Measurements from ENCODE around the gene PNPT1. TPM values are rescaled to one million over a fixed set of nuclear protein-coding genes. Genes with fewer than 3 reads are reported as not detected.

PNPT1 gene
- total and polyA plus RNA-seq, 9 of the 15 experiments (the other 6 are each of a cell fraction or from before 2014, with no cell fraction given) = 46.5 to 104 (median 62.7) TPM

DNA sequence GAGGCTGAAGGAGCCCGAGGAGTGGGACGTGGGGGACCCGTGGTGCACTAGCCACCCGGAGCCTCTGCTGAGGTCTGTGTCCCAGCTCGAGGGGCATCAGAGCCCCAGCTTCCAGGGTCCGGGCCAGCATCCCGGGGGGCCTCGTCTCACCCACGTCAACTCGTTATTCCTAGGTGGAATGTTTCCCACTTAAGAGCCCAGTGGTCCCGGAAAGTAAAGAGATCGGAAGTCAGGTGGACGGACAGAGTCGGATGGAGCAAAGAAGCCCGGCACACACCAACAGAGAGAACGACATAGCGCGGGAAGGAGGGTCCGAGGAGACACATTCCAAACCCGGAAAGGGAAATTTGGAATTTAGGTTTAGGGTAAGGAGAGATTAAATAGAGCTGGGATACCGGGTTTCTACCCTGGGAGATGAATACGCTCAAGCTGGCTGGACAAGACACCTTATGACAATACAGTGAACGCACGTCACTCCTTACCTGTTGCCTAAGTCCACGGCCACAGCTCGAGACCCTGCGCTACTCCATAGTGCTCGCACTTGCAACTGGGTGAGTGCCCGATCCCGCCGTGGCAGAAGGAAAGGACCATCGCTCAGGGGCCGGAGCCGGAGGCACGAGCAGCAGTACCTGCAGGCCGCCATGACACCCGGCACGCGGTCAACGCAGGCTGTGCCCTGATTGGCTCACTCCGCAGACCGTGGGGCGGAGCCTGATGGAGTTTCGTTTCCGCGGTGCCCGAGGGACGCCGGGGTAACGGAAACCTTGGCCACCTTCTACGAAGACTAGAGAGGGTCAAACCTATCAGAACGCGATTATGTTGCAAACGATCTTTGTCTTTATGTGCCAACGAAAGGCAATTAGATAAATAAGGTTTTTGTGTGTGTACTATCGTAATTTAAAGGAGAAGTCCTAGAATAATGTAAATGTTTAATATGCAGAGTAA lies at the start of gene PNPT1 (continued):
- TF ChIP-seq SIN3B (IDR thresholded peaks at IDR 0.05; ENCODE audit: low read depth) (peak; percentile 89), ZNF766 (CRISPR knock-in tag; conservative IDR thresholded peaks at IDR 0.05) (0 out of 2 replicates have a peak, but pooled peaks have one; percentile 48), HMG20A (CRISPR knock-in tag; conservative IDR thresholded peaks at IDR 0.05) (no peak), SAFB (IDR thresholded peaks at IDR 0.05; ENCODE audit: borderline replicate concordance, low read depth, low read length) (no peak), WHSC1 (IDR thresholded peaks at IDR 0.05; ENCODE audit: low read length) (no peak), DACH1 (IDR thresholded peaks at IDR 0.05; ENCODE audit: partially characterized antibody) (no peak), TAF15 (IDR thresholded peaks at IDR 0.05; ENCODE audit: low read depth, low read length) (no peak), HDGF (IDR thresholded peaks at IDR 0.05) (no peak), KLF6 (CRISPR knock-in tag; IDR thresholded peaks at IDR 0.05; ENCODE audit: borderline replicate concordance) (no peak), SREBF2 (CRISPR knock-in tag; IDR thresholded peaks at IDR 0.05) (no peak), ZNF75A (CRISPR knock-in tag; IDR thresholded peaks at IDR 0.05) (no peak), MED1 (CRISPR knock-in tag; IDR thresholded peaks at IDR 0.05; ENCODE audit: borderline replicate concordance) (no peak), RBM25 (IDR thresholded peaks at IDR 0.05; ENCODE audit: low read depth, low read length, severe bottlenecking) (no peak), MECOM (CRISPR knock-in tag; IDR thresholded peaks at IDR 0.05) (no peak), RFX7 (CRISPR knock-in tag; IDR thresholded peaks at IDR 0.05) (no peak), PHB (CRISPR knock-in tag; IDR thresholded peaks at IDR 0.05) (no peak), ATF1 (CRISPR knock-in tag; IDR thresholded peaks at IDR 0.05) (no peak), ATF1 (tag; IDR thresholded peaks at IDR 0.05) (peak; percentile 88)
- TF ChIP-seq, protein P1, sequence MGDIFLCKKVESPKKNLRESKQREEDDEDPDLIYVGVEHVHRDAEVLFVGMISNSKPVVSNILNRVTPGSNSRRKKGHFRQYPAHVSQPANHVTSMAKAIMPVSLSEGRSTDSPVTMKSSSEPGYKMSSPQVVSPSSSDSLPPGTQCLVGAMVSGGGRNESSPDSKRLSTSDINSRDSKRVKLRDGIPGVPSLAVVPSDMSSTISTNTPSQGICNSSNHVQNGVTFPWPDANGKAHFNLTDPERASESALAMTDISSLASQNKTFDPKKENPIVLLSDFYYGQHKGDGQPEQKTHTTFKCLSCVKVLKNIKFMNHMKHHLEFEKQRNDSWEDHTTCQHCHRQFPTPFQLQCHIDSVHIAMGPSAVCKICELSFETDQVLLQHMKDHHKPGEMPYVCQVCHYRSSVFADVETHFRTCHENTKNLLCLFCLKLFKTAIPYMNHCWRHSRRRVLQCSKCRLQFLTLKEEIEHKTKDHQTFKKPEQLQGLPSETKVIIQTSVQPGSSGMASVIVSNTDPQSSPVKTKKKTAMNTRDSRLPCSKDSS (IDR thresholded peaks at IDR 0.05; ENCODE audit: low read depth, partially characterized antibody) = no peak
- TF ChIP-seq, protein P2, sequence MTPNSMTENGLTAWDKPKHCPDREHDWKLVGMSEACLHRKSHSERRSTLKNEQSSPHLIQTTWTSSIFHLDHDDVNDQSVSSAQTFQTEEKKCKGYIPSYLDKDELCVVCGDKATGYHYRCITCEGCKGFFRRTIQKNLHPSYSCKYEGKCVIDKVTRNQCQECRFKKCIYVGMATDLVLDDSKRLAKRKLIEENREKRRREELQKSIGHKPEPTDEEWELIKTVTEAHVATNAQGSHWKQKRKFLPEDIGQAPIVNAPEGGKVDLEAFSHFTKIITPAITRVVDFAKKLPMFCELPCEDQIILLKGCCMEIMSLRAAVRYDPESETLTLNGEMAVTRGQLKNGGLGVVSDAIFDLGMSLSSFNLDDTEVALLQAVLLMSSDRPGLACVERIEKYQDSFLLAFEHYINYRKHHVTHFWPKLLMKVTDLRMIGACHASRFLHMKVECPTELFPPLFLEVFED (CRISPR knock-in tag; conservative IDR thresholded peaks at IDR 0.05) = no peak
- TF ChIP-seq, protein P3, sequence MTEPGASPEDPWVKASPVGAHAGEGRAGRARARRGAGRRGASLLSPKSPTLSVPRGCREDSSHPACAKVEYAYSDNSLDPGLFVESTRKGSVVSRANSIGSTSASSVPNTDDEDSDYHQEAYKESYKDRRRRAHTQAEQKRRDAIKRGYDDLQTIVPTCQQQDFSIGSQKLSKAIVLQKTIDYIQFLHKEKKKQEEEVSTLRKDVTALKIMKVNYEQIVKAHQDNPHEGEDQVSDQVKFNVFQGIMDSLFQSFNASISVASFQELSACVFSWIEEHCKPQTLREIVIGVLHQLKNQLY (CRISPR knock-in tag; conservative IDR thresholded peaks at IDR 0.05) = no peak
- TF ChIP-seq, protein P4, sequence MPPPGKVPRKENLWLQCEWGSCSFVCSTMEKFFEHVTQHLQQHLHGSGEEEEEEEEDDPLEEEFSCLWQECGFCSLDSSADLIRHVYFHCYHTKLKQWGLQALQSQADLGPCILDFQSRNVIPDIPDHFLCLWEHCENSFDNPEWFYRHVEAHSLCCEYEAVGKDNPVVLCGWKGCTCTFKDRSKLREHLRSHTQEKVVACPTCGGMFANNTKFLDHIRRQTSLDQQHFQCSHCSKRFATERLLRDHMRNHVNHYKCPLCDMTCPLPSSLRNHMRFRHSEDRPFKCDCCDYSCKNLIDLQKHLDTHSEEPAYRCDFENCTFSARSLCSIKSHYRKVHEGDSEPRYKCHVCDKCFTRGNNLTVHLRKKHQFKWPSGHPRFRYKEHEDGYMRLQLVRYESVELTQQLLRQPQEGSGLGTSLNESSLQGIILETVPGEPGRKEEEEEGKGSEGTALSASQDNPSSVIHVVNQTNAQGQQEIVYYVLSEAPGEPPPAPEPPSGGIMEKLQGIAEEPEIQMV (tag; conservative IDR thresholded peaks at IDR 0.05; ENCODE audit: low read depth) = no peak
- TF ChIP-seq, protein P5, sequence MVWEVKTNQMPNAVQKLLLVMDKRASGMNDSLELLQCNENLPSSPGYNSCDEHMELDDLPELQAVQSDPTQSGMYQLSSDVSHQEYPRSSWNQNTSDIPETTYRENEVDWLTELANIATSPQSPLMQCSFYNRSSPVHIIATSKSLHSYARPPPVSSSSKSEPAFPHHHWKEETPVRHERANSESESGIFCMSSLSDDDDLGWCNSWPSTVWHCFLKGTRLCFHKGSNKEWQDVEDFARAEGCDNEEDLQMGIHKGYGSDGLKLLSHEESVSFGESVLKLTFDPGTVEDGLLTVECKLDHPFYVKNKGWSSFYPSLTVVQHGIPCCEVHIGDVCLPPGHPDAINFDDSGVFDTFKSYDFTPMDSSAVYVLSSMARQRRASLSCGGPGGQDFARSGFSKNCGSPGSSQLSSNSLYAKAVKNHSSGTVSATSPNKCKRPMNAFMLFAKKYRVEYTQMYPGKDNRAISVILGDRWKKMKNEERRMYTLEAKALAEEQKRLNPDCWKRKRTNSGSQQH (CRISPR knock-in tag; IDR thresholded peaks at IDR 0.05) = no peak

Measured in K562 (cell line).